Ovary (tissue), 9 donors: ENCODE results near the gene SMYD1. TPM values are rescaled to one million over a fixed set of nuclear protein-coding genes. Genes with fewer than 3 reads are reported as not detected.

Source experiments
- DNase-seq, 5 donors: peaks; one replicate each; pipeline ENCODE4 v3.0.0-alpha.2; 2019 to 2020
- H3K27ac ChIP-seq, 2 donors: fragments of 200-600 bp; one replicate each; pipeline versions ENCODE4 v1.5.1 to v1.8.0; 2019 to 2022
- H3K27me3 ChIP-seq: fragments of 200-600 bp; one replicate; pipeline ENCODE4 v1.8.0; 2022
- H3K36me3 ChIP-seq: fragments of 200-600 bp; sonication (generic); one replicate; pipeline ENCODE4 v1.5.1; 2019
- H3K4me1 ChIP-seq: one replicate; pipeline ENCODE4 v1.8.1; 2013; ENCODE audit warnings: mild to moderate bottlenecking, moderate library complexity; ENCODE audit not compliant: insufficient read depth
- H3K4me3 ChIP-seq: fragments of 200-600 bp; sonication (generic); one replicate; pipeline ENCODE4 v1.5.1; 2017
- H3K9me3 ChIP-seq, 2 donors: fragments of 200-600 bp in 1 of 2; sonication (generic) in 1 of 2; one replicate each; pipeline versions ENCODE4 v1.5.1 to v1.8.1; 2013 to 2019; ENCODE audit warnings: mild to moderate bottlenecking in 1 of 2, moderate library complexity in 1 of 2
- EP300 ChIP-seq: sonication (generic); formaldehyde crosslinking; IDR thresholded peaks from one replicate; pipeline ENCODE4 v1.6.1; 2017; ENCODE audit warnings: antibody characterized with exemption
- POLR2A ChIP-seq: fragments of 450-650 bp; IDR thresholded peaks from one replicate; pipeline ENCODE4 v1.6.1; 2017; ENCODE audit warnings: antibody characterized with exemption, mild to moderate bottlenecking, moderate library complexity
- WGBS, 3 donors: extraction: QIAGEN DNeasy Blood & Tissue Kit in 1 of 3; methylation state at CpG; one replicate each; pipeline versions ENCODE4 v1.1.5 to v1.1.7; 2013 to 2017; 5-methylcytosine and 5-hydroxymethylcytosine counted together
- intact Hi-C, 4 donors: fragments of 100-400 bp; cut with DNase I; formaldehyde crosslinking; loops; one replicate each; pipeline versions ENCODE4 v1.11.0 to v1.15.1; 2022 to 2023
- polyA plus RNA-seq, 2 donors: library from polyadenylated mRNA; stranded (reverse); fragments of 200-250 nt in 1 of 2; fragments of 350-450 nt in 1 of 2; fragmentation: Illumina TruSeq in 1 of 2; extraction: RNeasy Lipid Tissue Mini Kit (QIAGEN cat#74804) in 1 of 2; gene quantifications; one replicate each; pipeline ENCODE4 v1.2.3, GENCODE V29; 2013 to 2014
- total RNA-seq, 7 donors: library from RNA; depleted of rRNA in 2 of 7; stranded (reverse); fragments of >200 nt in 2 of 7; fragmentation: NEBNext Ultra II Directional in 3 of 7; extraction: Animal tissue kit (Norgen Biotek cat#: 25700) in 3 of 7; gene quantifications; one replicate each; pipeline versions ENCODE4 v1.1.0 to v1.2.4, GENCODE V29; 2016 to 2023
- TF ChIP-seq, protein P1 (sequence below), 3 donors: fragments of 450-650 bp in 2 of 3; fragments of 200-600 bp in 1 of 3; IDR thresholded peaks; one replicate each; pipeline versions ENCODE4 v1.5.1 to v1.8.0; 2016 to 2022; ENCODE audit warnings: antibody characterized with exemption in 3 of 3, mild to moderate bottlenecking in 1 of 3
- donor health status: DM: no; HTN: no; CAD: no; lungs with moderate emphysema.
- donor health status: DM: no; HTN: no; CAD: no.
- donor health status: Bipolar disorder and iron deficiency.
- donor health status: DM: yes; HTN: yes; CAD: no.
- donor health status: DM: no; HTN: no; CAD: no.
- donor health status: DM: yes; HTN: yes; CAD: no.

SMYD1 gene
- total and polyA plus RNA-seq, 9 donors: 0.05 to 0.10 TPM; not detected in 7

DNA sequence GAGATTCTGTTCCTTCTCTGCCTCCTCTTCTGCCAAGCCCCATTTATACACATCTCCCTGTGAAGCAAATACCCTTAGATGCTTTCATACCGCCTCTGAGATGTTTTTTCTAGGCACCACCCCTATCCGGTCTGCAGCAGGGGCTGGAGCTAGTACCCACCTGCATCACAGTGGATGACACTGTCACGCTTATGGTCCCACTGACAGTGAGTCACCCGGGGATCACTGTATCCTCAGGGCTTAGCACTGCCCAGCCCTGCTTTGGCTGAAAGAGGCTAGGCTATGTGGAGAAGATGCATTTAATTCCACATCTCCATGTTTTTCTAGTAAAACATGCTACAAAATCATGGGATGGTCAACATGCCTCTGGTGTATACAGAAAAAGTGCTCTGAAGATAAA lies 50.3 kb downstream of the SMYD1 start:
- Histone ChIP-seq H3K27ac (no peak overlapping the region), H3K4me1 (no peaks in the 10 kb centered on the region), H3K4me3 (no peak overlapping the region), H3K36me3 (no peaks in the 10 kb centered on the region), H3K27me3 (no peaks in the 10 kb centered on the region), H3K9me3 (no peaks in the 10 kb centered on the region)
- DNase-seq: no peak
- TF ChIP-seq POLR2A (no peak), EP300 (no peak)
- TF ChIP-seq, protein P1, sequence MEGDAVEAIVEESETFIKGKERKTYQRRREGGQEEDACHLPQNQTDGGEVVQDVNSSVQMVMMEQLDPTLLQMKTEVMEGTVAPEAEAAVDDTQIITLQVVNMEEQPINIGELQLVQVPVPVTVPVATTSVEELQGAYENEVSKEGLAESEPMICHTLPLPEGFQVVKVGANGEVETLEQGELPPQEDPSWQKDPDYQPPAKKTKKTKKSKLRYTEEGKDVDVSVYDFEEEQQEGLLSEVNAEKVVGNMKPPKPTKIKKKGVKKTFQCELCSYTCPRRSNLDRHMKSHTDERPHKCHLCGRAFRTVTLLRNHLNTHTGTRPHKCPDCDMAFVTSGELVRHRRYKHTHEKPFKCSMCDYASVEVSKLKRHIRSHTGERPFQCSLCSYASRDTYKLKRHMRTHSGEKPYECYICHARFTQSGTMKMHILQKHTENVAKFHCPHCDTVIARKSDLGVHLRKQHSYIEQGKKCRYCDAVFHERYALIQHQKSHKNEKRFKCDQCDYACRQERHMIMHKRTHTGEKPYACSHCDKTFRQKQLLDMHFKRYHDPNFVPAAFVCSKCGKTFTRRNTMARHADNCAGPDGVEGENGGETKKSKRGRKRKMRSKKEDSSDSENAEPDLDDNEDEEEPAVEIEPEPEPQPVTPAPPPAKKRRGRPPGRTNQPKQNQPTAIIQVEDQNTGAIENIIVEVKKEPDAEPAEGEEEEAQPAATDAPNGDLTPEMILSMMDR (IDR thresholded peaks at IDR 0.05): no peak
- intact Hi-C loops: no loop called here
- WGBS, 3 donors: 80 to 82% (median 81%) methylated on average over 4 of the region's 4 CpGs

DNA sequence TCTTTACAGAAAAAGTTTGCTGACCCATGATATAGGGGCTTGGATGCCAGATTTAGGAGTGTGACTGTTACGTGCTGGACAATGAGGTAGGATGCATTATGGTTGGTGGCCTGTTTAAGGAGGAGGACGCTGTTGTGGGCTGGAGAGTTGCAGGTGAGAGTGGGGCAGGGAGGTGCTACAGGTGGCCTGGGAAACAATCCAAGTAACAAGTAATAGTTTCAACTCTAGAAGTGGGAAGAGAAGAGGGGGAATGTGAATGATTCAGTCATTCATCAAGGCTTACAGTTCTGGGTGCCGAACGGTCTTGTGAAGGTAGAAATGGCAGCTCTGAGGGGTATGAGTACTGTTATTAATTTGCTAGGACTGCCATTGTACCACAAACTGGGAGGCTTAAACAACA lies 54.1 kb downstream of the SMYD1 start:
- Histone ChIP-seq H3K36me3 (no peaks in the 10 kb centered on the region), H3K4me3 (no peak overlapping the region), H3K4me1 (no peaks in the 10 kb centered on the region), H3K9me3 (no peaks in the 10 kb centered on the region), H3K27ac (no peak overlapping the region), H3K27me3 (no peaks in the 10 kb centered on the region)
- 81 to 88% (median 85%) methylated on average over 4 of the region's 4 CpGs for WGBS, 3 donors
- TF ChIP-seq, protein P1 (IDR thresholded peaks at IDR 0.05): no peak
- TF ChIP-seq POLR2A (no peak), EP300 (no peak)
- intact Hi-C loops: no loop called here
- DNase-seq: no peak

DNA sequence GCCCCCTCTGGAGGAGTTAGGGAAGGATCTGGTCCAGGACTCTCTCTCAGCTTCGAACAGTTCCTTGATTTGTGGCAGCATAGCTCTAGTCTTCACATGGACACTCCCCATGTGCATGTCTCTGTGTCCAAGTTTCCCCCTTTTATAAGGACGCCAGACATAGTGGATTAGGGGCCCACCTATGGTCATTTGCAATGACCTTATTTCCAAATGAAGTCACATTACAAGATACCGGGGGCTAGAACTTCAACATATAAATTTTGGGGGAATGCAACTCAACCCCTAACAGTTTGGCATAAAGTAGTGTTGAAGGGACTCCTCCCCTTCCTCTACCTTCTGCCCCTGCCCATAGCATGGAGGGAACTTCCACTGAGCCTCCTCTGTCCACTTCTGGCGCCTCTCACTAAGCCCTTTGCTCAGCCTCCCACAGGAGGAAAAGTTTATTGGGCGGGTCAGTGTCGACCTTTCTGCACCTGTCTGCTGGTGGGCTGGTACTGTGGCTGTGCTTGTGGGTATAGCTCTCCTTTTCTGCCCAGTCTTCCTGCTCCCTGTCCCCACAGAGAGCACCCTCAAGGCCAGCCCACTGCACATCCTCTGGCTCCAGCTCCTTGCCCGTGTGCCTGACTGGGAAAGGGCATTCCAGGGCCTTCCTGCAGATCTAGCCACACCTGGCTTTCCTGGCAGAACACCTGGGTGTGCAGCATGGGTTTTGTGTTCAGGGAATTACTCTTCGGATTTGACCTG lies 54.7 kb downstream of the SMYD1 start:
- Histone ChIP-seq H3K27ac (no peak overlapping the region), H3K36me3 (no peaks in the 10 kb centered on the region), H3K4me1 (no peaks in the 10 kb centered on the region), H3K9me3 (no peaks in the 10 kb centered on the region), H3K4me3 (no peak overlapping the region), H3K27me3 (no peaks in the 10 kb centered on the region)
- TF ChIP-seq POLR2A (no peak), EP300 (no peak)
- TF ChIP-seq, protein P1 (IDR thresholded peaks at IDR 0.05): no peak
- intact Hi-C loops: no loop called here
- 72 to 76% (median 72%) methylated on average over 8 of the region's 8 CpGs for WGBS, 3 donors
- no peak for DNase-seq

DNA sequence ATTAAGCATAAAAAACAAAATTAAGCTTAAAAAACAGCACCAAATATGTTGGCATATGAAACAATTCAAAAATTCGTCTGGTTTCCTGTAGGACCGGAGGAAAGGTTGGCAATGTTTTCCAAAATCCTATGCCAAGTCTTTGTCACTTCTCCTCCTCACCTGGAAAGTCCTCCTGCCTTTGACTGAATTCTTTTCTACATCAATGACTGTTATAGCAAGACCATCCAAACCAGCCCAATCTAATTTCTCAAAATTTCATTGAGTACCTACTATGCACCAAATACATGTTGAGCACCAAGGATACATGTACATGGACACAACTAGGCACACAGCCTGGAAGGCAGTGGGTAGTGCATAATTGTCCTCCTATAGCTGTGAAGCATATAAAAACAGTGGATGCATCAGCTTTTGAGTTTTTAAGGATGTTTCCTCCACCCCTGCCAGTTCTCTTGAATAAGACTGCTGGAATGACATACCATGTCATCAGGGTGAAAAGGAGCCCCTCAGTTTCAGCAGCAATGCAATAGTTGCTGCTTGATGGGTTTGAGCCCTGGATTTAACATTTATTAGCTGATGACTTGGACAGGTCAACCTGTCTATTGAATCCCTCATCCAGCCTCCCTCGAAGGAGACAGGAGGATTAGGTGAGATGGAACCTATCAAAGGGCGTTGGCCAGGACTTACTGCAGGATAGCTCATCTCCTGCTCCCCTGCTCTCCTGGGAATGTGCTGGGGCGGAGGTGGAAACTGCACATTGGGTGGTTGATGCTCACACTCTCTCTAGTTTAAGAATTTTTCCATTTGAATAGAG lies 55.7 kb downstream of the SMYD1 start:
- Histone ChIP-seq H3K27me3 (no peaks in the 10 kb centered on the region), H3K4me1 (no peaks in the 10 kb centered on the region), H3K4me3 (no peak overlapping the region), H3K36me3 (no peaks in the 10 kb centered on the region), H3K9me3 (no peaks in the 10 kb centered on the region), H3K27ac (no peak overlapping the region)
- intact Hi-C loops: no loop called here
- no peak for DNase-seq
- no peak for TF ChIP-seq POLR2A
- TF ChIP-seq, protein P1 (IDR thresholded peaks at IDR 0.05): no peak
- WGBS, 3 donors: 56 to 66% (median 62%) methylated on average over 5 of the region's 5 CpGs
